Measurements from ENCODE around the gene C1orf210.
A peak's percentile ranks its signal among the peaks of the same experiment; 100 is the strongest.

C1orf210 gene

GRCh38 chr1:43293896-43294760, 8.7 kb upstream of the C1orf210 start:
- DNase-seq (ENCODE audit: low spot score): peak; percentile 70

- no peak for DNase-seq (ENCODE audit: low spot score)
Observed at GRCh38 chr1:43293176-43293575, 7.8 kb upstream of the C1orf210 start.

GRCh38 chr1:43292679-43293078, 7.3 kb upstream of the C1orf210 start:
- DNase-seq (ENCODE audit: low spot score): no peak

GRCh38 chr1:43292216-43292615, 6.8 kb upstream of the C1orf210 start:
- no peak for DNase-seq (ENCODE audit: low spot score)

- DNase-seq (ENCODE audit: low spot score): no peak
Observed at GRCh38 chr1:43288785-43289706, 3.7 kb upstream of the C1orf210 start.

- no peak for DNase-seq (ENCODE audit: low spot score)
Observed at GRCh38 chr1:43288058-43288784, 2.8 kb upstream of the C1orf210 start.

GRCh38 chr1:43286533-43286932, 1.2 kb upstream of the C1orf210 start:
- DNase-seq (ENCODE audit: low spot score): no peak

GRCh38 chr1:43286115-43286514, 734 bp upstream of the C1orf210 start:
- no peak for DNase-seq (ENCODE audit: low spot score)

GRCh38 chr1:43284546-43285110, 753 bp downstream of the C1orf210 start:
- DNase-seq (ENCODE audit: low spot score): no peak

GRCh38 chr1:43284065-43284464, 1.3 kb downstream of the C1orf210 start:
- no peak for DNase-seq (ENCODE audit: low spot score)

GRCh38 chr1:43282220-43283195, 2.9 kb downstream of the C1orf210 start:
- no peak for DNase-seq (ENCODE audit: low spot score)

GRCh38 chr1:43280692-43281091, 4.7 kb downstream of the C1orf210 start:
- DNase-seq (ENCODE audit: low spot score): no peak

GRCh38 chr1:43279666-43280065, 5.7 kb downstream of the C1orf210 start:
- DNase-seq (ENCODE audit: low spot score): no peak

GRCh38 chr1:43279161-43279560, 6.2 kb downstream of the C1orf210 start:
- DNase-seq (ENCODE audit: low spot score): no peak

GRCh38 chr1:43277116-43277876, 8.1 kb downstream of the C1orf210 start:
- no peak for DNase-seq (ENCODE audit: low spot score)

- no peak for DNase-seq (ENCODE audit: low spot score)
Observed at GRCh38 chr1:43276673-43277072, 8.7 kb downstream of the C1orf210 start.

- DNase-seq (ENCODE audit: low spot score): no peak
Observed at GRCh38 chr1:43275826-43276620, 9.4 kb downstream of the C1orf210 start.

- DNase-seq (ENCODE audit: low spot score): no peak
Observed at GRCh38 chr1:43274804-43275180, 10.6 kb downstream of the C1orf210 start.
